ENCODE data around the gene FOXP4.

The FOXP4 gene

DNA sequence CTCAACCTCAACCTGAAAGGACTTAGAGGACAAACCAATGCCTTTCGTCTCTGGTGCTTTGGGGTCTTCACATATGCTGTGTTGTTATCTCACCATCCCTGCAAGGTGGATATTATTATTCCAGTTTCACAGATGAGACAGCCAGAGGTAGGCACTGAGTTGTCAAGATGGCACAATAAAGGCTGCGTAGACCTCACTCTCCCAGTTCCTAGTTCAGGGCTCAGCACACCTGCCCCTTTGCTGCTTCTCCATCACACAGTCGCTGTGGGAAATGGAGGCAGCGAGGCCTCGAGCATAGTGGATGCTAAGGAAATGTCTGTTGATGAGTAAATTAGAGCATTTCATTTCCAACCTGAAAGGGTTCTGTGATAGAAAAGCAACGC, 22.0 kb downstream of the FOXP4 start:
- peaks cover 51% of the 10 kb centered on the region for H3K36me3 Mint-ChIP-seq (ENCODE audit: low read depth)
- no peaks in the 10 kb centered on the region for H3K9me3 Mint-ChIP-seq
- peaks cover 4% of the 10 kb centered on the region for H3K27me3 Mint-ChIP-seq (ENCODE audit: low read depth)
- no peak overlapping the region for H3K4me3 Mint-ChIP-seq
- TF ChIP-seq, protein P1, sequence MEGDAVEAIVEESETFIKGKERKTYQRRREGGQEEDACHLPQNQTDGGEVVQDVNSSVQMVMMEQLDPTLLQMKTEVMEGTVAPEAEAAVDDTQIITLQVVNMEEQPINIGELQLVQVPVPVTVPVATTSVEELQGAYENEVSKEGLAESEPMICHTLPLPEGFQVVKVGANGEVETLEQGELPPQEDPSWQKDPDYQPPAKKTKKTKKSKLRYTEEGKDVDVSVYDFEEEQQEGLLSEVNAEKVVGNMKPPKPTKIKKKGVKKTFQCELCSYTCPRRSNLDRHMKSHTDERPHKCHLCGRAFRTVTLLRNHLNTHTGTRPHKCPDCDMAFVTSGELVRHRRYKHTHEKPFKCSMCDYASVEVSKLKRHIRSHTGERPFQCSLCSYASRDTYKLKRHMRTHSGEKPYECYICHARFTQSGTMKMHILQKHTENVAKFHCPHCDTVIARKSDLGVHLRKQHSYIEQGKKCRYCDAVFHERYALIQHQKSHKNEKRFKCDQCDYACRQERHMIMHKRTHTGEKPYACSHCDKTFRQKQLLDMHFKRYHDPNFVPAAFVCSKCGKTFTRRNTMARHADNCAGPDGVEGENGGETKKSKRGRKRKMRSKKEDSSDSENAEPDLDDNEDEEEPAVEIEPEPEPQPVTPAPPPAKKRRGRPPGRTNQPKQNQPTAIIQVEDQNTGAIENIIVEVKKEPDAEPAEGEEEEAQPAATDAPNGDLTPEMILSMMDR (IDR thresholded peaks at IDR 0.05; ENCODE audit: unreplicated experiment in 3 of 3), result no peak
- peak overlapping the region; percentile 17 to 85 (median 83) for H3K27ac Mint-ChIP-seq
- H3K4me1 Mint-ChIP-seq, result peaks cover 64% of the 10 kb centered on the region

DNA sequence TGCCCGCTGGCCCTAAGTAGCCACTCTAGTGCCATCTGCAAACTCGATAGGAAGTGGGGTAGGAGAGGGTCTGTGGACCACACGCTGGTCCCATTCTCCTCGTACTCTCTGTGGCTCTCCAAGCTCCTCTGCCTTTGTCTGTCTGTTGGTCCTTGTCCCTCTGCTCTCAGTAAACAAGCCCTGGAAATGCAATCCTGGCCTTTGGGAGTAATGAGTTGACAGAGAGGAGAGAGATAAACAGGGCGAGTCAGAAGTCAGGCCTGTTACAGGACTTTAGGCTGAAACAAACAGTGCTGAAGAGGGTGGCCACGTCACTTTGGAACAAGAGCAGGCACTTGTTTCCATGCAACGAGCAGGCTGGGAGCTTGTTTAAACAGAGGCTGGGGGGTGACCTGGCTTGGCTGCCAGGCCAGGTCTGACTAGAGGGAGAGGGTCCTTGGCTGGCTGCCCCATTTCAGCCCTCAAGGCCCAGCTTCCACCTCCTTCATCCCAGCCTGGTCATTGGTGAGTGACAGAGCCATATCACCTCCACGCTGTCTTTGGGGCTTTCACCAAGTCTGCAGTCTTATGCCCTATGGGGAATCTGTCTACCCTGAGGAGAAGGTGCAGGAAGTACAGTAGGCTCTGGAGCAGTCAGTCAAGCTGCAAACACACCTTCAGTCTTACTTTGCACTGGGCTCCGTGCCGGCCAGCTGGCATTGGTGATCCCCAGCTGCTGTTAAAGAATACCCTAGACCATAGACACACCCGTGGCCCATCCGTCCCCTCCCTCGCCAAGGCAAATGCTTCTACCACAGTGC, 22.6 kb downstream of the FOXP4 start:
- H3K27me3 Mint-ChIP-seq (ENCODE audit: low read depth), result peaks cover 4% of the 10 kb centered on the region
- H3K9me3 Mint-ChIP-seq, result no peaks in the 10 kb centered on the region
- TF ChIP-seq, protein P1 (IDR thresholded peaks at IDR 0.05; ENCODE audit: unreplicated experiment in 3 of 3), result no peak
- peak overlapping the region; percentile 83 to 96 (median 85) for H3K27ac Mint-ChIP-seq
- peak overlapping the region in 2 of 3 experiments; percentile 50 to 60 for H3K4me3 Mint-ChIP-seq
- peaks cover 54% of the 10 kb centered on the region for H3K36me3 Mint-ChIP-seq (ENCODE audit: low read depth)
- peaks cover 65% of the 10 kb centered on the region for H3K4me1 Mint-ChIP-seq

DNA sequence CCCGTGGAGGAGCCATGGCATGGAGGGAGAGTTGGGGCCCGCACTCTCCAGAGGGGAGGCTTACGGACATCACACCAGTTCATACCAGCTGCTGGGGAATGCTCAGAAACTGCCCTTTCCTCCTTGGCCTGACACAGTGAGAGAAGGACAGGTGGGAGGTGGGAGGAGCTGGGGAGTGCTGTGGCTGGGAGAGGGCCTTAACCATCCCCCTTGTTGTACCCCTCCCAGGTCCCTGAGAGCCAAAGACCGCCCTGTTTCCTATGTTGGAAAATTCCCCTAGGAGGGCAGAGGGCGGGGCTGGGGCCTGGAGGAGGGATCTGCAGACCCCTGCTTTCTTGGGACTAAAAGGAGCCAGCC, 24.1 kb downstream of the FOXP4 start:
- H3K36me3 Mint-ChIP-seq (ENCODE audit: low read depth), result peaks cover 58% of the 10 kb centered on the region
- peaks cover 4% of the 10 kb centered on the region for H3K27me3 Mint-ChIP-seq (ENCODE audit: low read depth)
- H3K9me3 Mint-ChIP-seq, result no peaks in the 10 kb centered on the region
- H3K4me1 Mint-ChIP-seq, result peaks cover 68% of the 10 kb centered on the region
- H3K27ac Mint-ChIP-seq, result peak overlapping the region; percentile 83 to 96 (median 85)
- peak overlapping the region; percentile 10 to 68 (median 22) for H3K4me3 Mint-ChIP-seq
- TF ChIP-seq, protein P1 (IDR thresholded peaks at IDR 0.05; ENCODE audit: unreplicated experiment in 3 of 3), result no peak

DNA sequence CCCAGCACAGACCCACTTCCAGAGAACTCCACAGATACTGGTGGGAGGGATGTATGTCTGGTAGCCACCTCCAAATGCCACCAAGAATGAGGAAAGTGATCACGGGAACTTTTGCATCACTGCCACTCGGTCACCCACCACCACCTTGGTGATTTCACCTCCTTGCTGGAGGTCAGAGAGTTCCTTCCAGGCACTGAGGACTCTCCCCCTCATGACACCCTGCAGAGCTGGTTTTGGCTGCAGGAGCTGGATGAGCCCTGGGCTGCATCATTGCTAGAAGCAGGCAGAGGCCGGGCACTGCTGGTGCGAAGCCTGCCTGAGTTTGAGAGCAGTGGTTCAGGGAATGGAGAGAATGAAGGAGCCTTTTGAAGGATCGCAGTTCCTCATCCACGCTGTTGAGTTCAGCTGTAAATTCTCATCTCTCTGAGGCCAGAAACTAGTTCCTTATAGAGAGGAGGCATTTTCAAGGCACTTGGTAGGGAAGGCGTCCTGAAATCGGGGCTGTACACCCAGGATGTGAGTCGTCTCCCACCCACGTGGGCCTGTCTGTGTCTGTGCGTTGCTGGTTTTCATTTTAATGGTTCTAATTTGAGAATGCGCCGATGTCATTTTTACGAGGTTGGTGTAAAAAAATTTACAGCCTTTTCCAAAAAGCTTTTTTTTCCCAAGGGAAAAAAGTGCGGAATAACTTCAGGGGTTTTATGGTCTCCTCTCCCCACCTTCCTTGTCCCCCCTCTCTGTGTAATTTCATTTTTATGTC, 25.0 kb downstream of the FOXP4 start:
- Mint-ChIP-seq H3K27me3 (ENCODE audit: low read depth) (no peaks in the 10 kb centered on the region), H3K27ac (peak overlapping the region; percentile 43 to 96 (median 83)), H3K4me3 (peak overlapping the region; percentile 22 to 41 (median 31)), H3K36me3 (ENCODE audit: low read depth) (peaks cover 48% of the 10 kb centered on the region), H3K9me3 (no peaks in the 10 kb centered on the region), H3K4me1 (peaks cover 72% of the 10 kb centered on the region)
- TF ChIP-seq, protein P1 (IDR thresholded peaks at IDR 0.05; ENCODE audit: unreplicated experiment in 3 of 3), result no peak

DNA sequence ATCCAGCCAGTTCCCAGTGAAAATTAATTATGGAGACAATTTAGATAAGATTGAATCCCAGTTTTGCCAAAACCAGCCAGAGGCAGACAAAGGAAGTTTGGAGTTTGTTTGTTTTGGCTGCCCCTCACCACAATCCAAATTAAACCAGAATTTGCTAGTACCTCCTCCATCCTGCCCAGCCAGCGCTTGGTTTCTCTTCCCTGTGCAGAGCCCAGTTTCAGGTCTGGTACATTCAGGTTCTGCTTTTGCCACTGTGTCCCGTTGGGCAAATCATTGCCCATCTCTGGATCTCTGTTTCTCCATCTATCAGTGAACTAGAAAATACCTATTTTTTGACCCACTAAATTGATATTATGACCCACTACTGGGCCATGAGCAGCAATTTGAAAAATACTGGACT, 26.4 kb downstream of the FOXP4 start:
- peak overlapping the region; percentile 50 to 96 (median 64) for H3K27ac Mint-ChIP-seq
- TF ChIP-seq, protein P1 (IDR thresholded peaks at IDR 0.05; ENCODE audit: unreplicated experiment in 3 of 3), result no peak
- H3K4me1 Mint-ChIP-seq, result peaks cover 77% of the 10 kb centered on the region
- H3K36me3 Mint-ChIP-seq (ENCODE audit: low read depth), result peaks cover 39% of the 10 kb centered on the region
- no peaks in the 10 kb centered on the region for H3K9me3 Mint-ChIP-seq
- H3K27me3 Mint-ChIP-seq (ENCODE audit: low read depth), result peaks cover 4% of the 10 kb centered on the region
- H3K4me3 Mint-ChIP-seq, result no peak overlapping the region
